ENCODE results near the gene AKAP9.

AKAP9 gene

GRCh38 chr7:92134271-92135051 lies 193.8 kb downstream of the AKAP9 start, which contains the start of gene CYP51A1:
Gene CYP51A1 (minus strand): TSS chr7:92134477. CDS start chr7:92134364, 113 bp downstream.
- H4K20me1 ChIP-seq (ENCODE audit: control insufficient read depth, insufficient read depth, low read depth, low read length), result peaks cover 40% of the 10 kb centered on the region
- peaks cover 44% of the 10 kb centered on the region for H3K4me1 ChIP-seq (ENCODE audit: control insufficient read depth, low read length)
- peaks cover 4% of the 10 kb centered on the region; the same call in 1 of the 2 replicates for H3K9me3 ChIP-seq (ENCODE audit: control insufficient read depth, insufficient read depth, low read length)
- peak within 1 kb of the TSS; percentile 87 for H3K27ac ChIP-seq (ENCODE audit: low read depth, low read length)
- peaks cover 61% of the 10 kb centered on the region for H3K79me2 ChIP-seq (ENCODE audit: control insufficient read depth, low read length)
- no peaks in the 10 kb centered on the region for H3K9me2 ChIP-seq (replicated peaks; ENCODE audit: control insufficient read depth, low read length)
- H3K4me3 ChIP-seq (ENCODE audit: low read length), result peak within 1 kb of the TSS; percentile 97
- H3K27me3 ChIP-seq (ENCODE audit: control insufficient read depth, low read length), result no peaks in the 10 kb centered on the region
- peaks cover 47% of the 10 kb centered on the region for H3K36me3 ChIP-seq (ENCODE audit: control insufficient read depth, low read length)
- H3K4me2 ChIP-seq (ENCODE audit: low read length), result peak within 1 kb of the TSS; percentile 92
- H3F3A ChIP-seq (ENCODE audit: control insufficient read depth, insufficient read depth), result peaks cover 3% of the 10 kb centered on the region; the same call in 1 of the 2 replicates
- no peak for TF ChIP-seq CTCF (IDR thresholded peaks at IDR 0.05; ENCODE audit: low read depth, low read length, poor library complexity, severe bottlenecking)
- TF ChIP-seq EZH2phosphoT487 (IDR thresholded peaks at IDR 0.05; ENCODE audit: borderline replicate concordance, low read length), result no peak

- peak overlapping the region; percentile 92 for H3K4me2 ChIP-seq (ENCODE audit: low read length)
- no peaks in the 10 kb centered on the region for H3K9me2 ChIP-seq (replicated peaks; ENCODE audit: control insufficient read depth, low read length)
- H3K27me3 ChIP-seq (ENCODE audit: control insufficient read depth, low read length), result no peaks in the 10 kb centered on the region
- peak overlapping the region; percentile 97 for H3K4me3 ChIP-seq (ENCODE audit: low read length)
- TF ChIP-seq EZH2phosphoT487 (IDR thresholded peaks at IDR 0.05; ENCODE audit: borderline replicate concordance, low read length) (no peak), CTCF (IDR thresholded peaks at IDR 0.05; ENCODE audit: low read depth, low read length, poor library complexity, severe bottlenecking) (no peak)
- peaks cover 52% of the 10 kb centered on the region for H3K79me2 ChIP-seq (ENCODE audit: control insufficient read depth, low read length)
- H4K20me1 ChIP-seq (ENCODE audit: control insufficient read depth, insufficient read depth, low read depth, low read length), result peaks cover 34% of the 10 kb centered on the region
- H3K27ac ChIP-seq (ENCODE audit: low read depth, low read length), result peak overlapping the region; percentile 87
- H3F3A ChIP-seq (ENCODE audit: control insufficient read depth, insufficient read depth), result peaks cover 3% of the 10 kb centered on the region; the same call in 1 of the 2 replicates
- H3K9me3 ChIP-seq (ENCODE audit: control insufficient read depth, insufficient read depth, low read length), result peaks cover 5% of the 10 kb centered on the region; the same call in 1 of the 2 replicates
- peaks cover 39% of the 10 kb centered on the region for H3K36me3 ChIP-seq (ENCODE audit: control insufficient read depth, low read length)
- H3K4me1 ChIP-seq (ENCODE audit: control insufficient read depth, low read length), result peaks cover 42% of the 10 kb centered on the region
Observed at GRCh38 chr7:92135052-92135889, 194.6 kb downstream of the AKAP9 start.

GRCh38 chr7:92137557-92137956 lies 196.9 kb downstream of the AKAP9 start:
- Histone ChIP-seq H3K4me3 (ENCODE audit: low read length) (no peak overlapping the region), H3F3A (ENCODE audit: control insufficient read depth, insufficient read depth) (0 out of 2 replicates have a peak, but pooled peaks cover 3% of the 10 kb centered on the region), H3K9me2 (replicated peaks; ENCODE audit: control insufficient read depth, low read length) (no peaks in the 10 kb centered on the region), H3K4me1 (ENCODE audit: control insufficient read depth, low read length) (peaks cover 19% of the 10 kb centered on the region), H3K4me2 (ENCODE audit: low read length) (no peak overlapping the region), H3K27ac (ENCODE audit: low read depth, low read length) (no peak overlapping the region), H3K36me3 (ENCODE audit: control insufficient read depth, low read length) (peaks cover 16% of the 10 kb centered on the region), H4K20me1 (ENCODE audit: control insufficient read depth, insufficient read depth, low read depth, low read length) (peaks cover 12% of the 10 kb centered on the region), H3K79me2 (ENCODE audit: control insufficient read depth, low read length) (peaks cover 30% of the 10 kb centered on the region), H3K9me3 (ENCODE audit: control insufficient read depth, insufficient read depth, low read length) (peaks cover 5% of the 10 kb centered on the region; the same call in 1 of the 2 replicates), H3K27me3 (ENCODE audit: control insufficient read depth, low read length) (no peaks in the 10 kb centered on the region)
- TF ChIP-seq EZH2phosphoT487 (IDR thresholded peaks at IDR 0.05; ENCODE audit: borderline replicate concordance, low read length) (no peak), CTCF (IDR thresholded peaks at IDR 0.05; ENCODE audit: low read depth, low read length, poor library complexity, severe bottlenecking) (no peak)
